ENCODE measurements around the gene SLC34A1.

- TF ChIP-seq CTCF (IDR thresholded peaks at IDR 0.05) (no peak), EZH2 (IDR thresholded peaks at IDR 0.05; ENCODE audit: borderline replicate concordance, insufficient read depth, low read depth, low read length, poor library complexity, severe bottlenecking) (no peak)
Observed at GRCh38 chr5:177412603-177413233, 28.5 kb downstream of the SLC34A1 start.
